GM10266 (cell line): Measurements from ENCODE around the gene NEUROG1.

Experiments used
- DNase-seq: peaks from one replicate; pipeline ENCODE4 v3.0.0; 2012; ENCODE audit errors: extremely low spot score
- TF ChIP-seq, protein P1 (sequence below): IDR thresholded peaks from 2 replicates; pipeline ENCODE4 v1.5.1; 2012; ENCODE audit warnings: mild to moderate bottlenecking, low read depth; ENCODE audit not compliant: control insufficient read depth, insufficient read depth; ENCODE audit errors: missing control alignments

The NEUROG1 gene

GRCh38 chr5:135568923-135569360, 33.2 kb upstream of the NEUROG1 start:
- DNase-seq: no peak
- TF ChIP-seq, protein P1, sequence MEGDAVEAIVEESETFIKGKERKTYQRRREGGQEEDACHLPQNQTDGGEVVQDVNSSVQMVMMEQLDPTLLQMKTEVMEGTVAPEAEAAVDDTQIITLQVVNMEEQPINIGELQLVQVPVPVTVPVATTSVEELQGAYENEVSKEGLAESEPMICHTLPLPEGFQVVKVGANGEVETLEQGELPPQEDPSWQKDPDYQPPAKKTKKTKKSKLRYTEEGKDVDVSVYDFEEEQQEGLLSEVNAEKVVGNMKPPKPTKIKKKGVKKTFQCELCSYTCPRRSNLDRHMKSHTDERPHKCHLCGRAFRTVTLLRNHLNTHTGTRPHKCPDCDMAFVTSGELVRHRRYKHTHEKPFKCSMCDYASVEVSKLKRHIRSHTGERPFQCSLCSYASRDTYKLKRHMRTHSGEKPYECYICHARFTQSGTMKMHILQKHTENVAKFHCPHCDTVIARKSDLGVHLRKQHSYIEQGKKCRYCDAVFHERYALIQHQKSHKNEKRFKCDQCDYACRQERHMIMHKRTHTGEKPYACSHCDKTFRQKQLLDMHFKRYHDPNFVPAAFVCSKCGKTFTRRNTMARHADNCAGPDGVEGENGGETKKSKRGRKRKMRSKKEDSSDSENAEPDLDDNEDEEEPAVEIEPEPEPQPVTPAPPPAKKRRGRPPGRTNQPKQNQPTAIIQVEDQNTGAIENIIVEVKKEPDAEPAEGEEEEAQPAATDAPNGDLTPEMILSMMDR: no peak

GRCh38 chr5:135568246-135568645, 32.5 kb upstream of the NEUROG1 start:
- DNase-seq: no peak
- TF ChIP-seq, protein P1: no peak

DNA sequence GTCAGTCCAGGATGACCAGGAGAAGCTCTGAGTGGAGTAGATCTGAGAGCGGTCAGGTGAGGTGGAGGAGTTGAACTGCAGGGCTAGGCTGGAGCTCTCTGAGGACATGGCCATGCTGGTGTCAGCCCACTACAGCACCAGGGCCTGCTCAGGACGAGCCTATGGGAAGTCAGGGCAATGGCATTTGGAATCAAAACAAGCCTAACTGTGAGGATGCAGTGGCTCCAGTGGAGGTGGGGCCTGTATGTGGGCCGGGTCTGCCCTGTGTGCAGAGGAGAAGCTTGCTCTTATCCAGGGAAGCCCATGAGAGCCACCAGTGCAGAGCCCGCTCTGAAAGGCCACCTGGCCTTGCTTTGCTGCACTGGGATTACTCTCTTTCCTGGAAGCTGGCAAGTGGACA, 31.9 kb upstream of the NEUROG1 start:
- TF ChIP-seq, protein P1: no peak
- DNase-seq: no peak

DNA sequence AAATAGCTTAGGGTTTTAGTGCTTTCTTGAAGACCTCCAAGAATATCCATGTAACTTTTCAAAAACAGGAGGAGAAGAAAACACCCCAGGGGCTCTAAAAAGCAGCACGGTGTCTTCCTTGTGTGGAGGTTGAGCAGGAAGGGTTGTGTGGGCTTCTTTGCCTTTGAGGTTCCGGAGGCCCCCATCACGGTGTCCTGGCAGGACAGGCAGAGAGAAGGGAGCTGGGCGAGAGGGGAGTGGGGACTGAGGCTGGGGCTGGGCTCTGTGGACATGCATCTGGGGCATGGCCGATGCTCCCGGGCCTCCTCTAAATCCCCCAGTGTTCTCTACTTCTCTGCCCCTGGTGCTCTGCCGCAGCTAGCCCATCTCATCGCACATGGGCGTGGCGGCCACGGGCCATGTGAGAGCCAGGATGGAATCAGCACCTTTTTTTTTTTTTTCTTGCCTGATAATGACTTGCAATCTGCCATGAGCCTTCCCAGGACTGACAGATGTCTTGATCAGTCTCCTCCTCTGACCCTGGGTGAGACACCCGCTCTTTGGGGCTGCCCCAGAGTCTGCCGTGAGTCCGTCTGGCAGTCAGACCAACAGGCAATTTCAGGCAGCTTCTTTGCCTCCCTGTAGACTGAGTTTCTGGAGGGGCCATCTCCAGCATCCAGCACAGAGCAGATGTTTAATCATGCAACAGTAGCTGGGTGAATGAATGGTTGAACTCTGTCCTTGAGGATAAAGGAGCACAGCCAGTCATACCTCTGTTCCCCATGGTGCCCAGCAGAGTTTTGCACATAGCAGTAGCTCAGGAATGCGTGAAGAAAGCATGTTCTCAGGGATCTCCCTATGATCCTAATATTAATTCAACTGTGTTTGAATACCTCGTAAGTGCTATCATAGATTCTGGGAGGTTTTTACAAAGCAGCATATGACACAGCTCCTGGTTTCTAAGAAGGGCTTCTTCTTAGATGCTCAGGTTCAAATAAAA, 30.9 kb upstream of the NEUROG1 start:
- no peak for DNase-seq

GRCh38 chr5:135565725-135566421, 30.1 kb upstream of the NEUROG1 start:
- DNase-seq: peak; percentile 63
- TF ChIP-seq, protein P1: peak; percentile 88

More for the DNA sequence above, 30.9 kb upstream of the NEUROG1 start:
- TF ChIP-seq, protein P1: no peak

- TF ChIP-seq, protein P1: no peak
- no peak for DNase-seq
Measured at GRCh38 chr5:135565266-135565665, 29.5 kb upstream of the NEUROG1 start.

DNA sequence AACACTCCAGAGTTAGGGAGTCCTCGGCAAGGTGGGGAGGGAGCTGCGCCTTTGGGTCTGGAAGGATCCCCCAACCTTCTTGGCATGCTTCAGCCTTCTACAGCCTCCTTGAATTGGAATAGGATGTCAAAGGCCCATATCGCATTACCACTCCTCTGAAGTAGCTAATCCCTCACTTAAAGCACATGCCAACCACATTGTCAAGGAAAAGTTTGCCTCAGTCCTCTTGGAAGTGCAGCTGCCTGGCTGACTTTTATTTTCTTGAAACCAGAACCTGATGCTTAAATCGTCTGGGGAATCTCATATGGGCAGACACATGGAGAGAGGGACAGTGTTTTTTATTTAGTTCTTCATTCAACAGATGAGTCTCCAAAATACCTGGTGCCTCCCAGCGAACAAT, 28.6 kb upstream of the NEUROG1 start:
- DNase-seq: no peak
- TF ChIP-seq, protein P1: no peak
